Fibroblast of lung (primary cell): ENCODE measurements around the gene MISP.
"Not testable (repeated sequence)": the region's sequence is repeated elsewhere in the genome, so short reads cannot be mapped to it uniquely, and the experiment has no call there.

Source experiments
- CTCF ChIP-seq, 2 donors: IDR thresholded peaks in 1 of 2; conservative IDR thresholded peaks in 1 of 2; 1 replicate in 1 of 2; 2 replicates in 1 of 2; pipeline ENCODE4 v1.5.1; 2011 to 2012; ENCODE audit warnings: low read length in 2 of 2, control low read depth in 1 of 2, inconsistent platforms in 1 of 2, low read depth in 1 of 2, mild to moderate bottlenecking in 1 of 2
- EZH2 ChIP-seq: IDR thresholded peaks from 2 replicates; pipeline ENCODE4 v1.5.1; 2012; ENCODE audit warnings: low read length, control low read depth, mild to moderate bottlenecking; ENCODE audit errors: missing control alignments

GRCh38 chr19:702847-703246 is 48.1 kb upstream of the MISP start:
- not testable (repeated sequence) for TF ChIP-seq CTCF (conservative IDR thresholded peaks at IDR 0.05 in 1 of 2, IDR thresholded peaks at IDR 0.05 in 1 of 2; ENCODE audit: low read depth in 1 of 2, low read length in 2 of 2); EZH2
